GM19025 (cell line): ENCODE measurements around the gene CDH4.

ENCODE experiments used
- ATAC-seq: cut with Tn5 transposase; IDR thresholded peaks from one replicate; pipeline ENCODE4 v1.9.1; 2021; ENCODE audit warnings: mild to moderate bottlenecking, low read depth, moderate library complexity; ENCODE audit not compliant: unreplicated experiment

CDH4 gene

DNA sequence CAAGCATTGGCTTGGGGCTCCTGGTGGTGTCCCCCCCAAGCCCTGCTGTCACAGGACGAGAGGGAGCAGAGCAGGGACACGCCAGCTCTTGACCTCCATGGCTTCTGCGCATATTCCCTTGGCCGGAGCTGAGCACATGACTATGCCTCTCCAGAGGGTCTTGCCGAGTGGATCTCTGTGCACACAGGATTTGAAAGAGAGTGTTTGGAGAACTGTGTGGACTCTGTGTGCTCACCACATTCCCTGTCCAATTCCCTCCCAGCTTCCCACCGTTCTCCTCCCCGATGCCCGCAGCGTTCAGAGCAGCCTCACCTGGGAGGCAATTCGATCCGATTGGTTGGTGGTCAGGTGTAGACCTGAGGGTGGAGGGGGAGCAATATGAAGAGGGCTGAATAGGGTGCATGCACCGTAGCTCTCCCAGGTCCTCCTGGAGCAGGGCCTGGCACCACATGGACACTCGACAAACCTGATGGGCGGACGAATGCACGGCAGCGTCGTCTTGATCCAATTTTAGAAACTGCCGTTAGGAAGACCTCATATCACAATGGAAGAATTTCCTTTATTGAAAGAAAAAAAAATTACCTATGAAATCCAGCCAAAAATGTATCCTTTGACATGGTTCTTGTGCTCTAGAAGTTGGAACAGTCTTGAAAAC is 287.8 kb downstream of the CDH4 start:
- ATAC-seq = no peak

DNA sequence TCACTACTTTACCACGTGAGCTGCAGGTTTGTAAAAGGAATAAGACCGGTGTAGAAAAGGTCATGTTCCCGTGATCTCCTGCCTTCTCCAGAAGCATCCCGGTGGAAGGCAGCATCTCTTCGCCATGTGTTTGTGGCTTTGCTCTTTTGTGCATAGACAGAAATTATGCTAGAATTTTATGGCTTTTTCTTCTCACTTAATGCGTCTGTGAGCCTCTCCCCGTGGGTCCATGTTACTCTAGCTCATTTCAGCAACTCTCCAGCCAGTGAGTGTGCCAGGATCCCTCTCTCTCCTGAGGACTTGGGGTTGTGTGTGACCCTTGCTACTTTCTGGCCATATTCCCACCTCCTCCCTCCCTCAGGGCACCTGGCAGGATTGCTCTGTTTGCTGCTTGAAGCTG is 289.5 kb downstream of the CDH4 start:
- no peak for ATAC-seq

DNA sequence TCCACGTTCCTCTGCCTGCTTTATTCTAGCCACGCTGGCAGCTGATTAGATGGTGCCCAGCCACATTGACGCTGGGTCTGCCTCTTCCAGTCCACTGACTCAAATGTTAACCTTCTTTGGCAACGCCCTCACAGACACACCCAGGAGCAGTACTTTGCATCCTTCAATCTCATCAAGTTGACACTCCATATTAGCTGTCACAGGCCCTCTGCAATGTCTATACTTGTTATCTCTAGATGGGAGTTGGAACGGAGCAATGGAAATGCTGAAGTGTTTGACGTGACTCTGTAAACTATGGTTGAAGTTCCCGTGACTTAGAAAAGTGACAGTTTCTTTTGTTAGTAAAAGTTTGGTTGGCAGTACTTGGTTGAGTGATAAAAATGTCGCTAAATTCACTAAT is 291.0 kb downstream of the CDH4 start:
- ATAC-seq = no peak

DNA sequence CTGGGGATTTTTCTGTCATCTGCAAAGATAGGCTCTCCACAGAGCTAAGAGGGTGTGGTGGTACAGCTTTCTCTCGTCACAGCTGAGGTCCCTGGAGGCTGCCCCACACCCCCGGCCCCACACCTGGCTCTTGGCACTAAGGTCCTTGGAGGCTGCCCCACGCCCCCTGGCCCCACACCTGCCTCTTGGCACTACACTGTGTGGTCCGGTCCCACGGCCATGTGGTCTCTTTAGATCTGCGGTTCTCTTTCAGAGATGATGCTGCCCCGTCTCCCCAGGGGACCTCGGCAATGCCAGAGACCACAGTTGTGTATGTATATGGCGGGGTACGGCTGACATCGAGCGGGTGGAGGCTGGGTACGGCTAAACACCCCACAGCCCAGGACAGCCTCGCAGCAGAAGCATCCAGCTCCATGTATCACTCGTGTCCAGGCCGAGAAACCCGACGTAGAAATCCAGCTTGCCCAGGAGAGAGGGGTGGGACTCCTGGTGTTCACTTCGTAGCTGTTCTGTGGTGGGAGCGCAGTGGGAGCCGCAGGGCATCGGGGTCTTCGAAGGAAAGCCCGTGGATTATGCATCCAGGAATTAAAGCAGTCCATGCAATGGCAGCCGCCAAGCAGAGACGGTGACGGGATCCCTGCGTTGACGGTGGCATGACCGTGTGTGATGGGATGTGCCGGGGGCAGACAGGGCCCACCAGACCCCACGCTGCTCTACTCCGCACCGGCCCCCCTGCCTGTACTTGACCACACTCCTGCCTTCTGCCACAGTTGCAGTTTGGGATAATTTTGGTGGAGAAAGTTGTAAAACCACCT is 292.1 kb downstream of the CDH4 start:
- no peak for ATAC-seq

DNA sequence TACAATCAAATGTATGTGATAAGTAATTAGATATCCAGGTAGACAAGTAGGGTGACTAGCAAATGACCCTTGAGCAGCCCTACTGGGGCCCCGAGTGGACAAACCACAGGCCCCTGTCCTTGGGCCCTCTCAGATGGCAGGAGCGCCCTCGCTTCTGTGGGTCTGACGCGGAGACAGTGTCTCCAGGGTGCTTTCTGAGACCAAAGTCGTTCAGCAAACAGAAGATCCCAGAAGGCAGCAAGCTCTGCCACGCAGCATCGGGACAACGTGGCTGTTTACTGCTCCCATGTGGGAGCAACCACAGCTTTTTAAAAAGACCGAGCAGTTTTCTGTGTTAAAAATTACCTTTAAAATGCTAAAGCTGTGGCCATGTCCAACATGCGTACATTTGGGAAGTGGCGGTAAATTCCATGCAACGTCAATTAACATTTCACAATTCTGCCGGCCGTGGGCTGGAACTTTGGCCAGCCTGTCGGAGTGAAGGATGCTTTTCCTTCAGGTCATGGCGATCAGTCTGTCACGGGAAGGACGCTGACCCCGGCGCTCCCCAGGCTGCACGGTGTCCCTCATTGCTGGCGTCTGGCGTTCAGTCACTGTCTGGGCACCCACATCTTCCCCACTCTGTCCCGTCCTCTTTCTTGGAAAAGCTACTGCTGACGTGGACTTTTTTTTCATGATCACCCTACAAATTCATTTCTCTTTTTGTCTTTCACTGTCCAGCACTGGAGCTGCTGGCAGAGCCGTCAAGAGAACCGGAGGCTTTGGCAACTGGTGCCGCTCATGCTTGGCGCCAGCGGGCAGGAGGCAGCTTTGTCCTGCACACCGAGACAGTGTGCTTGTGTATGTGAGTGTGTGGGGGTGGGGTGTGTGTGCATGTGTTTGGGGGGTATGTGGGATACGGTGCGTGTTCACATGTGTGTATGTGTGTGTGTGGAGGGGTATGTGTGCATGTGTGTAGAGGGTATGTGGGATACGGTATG is 293.1 kb downstream of the CDH4 start:
- ATAC-seq = no peak

DNA sequence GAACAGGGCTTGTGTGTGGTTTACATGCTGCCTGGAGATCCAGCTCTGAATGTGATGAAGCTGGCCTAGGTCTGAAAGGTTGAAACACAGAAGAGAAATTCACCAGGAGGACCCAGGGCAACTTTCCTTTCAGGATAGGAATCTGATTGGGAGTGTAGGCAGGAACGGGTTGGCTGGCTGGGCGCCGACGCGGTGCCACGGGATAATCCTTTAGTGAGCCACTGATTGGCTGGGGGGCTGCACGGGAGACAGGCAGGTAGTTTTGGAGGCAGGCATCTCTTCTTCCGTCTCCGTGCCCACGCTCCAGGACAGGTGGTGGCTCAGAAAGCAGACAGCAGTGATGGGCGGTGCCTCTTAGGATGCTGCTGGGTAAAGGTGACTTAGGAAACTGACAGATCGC is 294.6 kb downstream of the CDH4 start:
- ATAC-seq = no peak

DNA sequence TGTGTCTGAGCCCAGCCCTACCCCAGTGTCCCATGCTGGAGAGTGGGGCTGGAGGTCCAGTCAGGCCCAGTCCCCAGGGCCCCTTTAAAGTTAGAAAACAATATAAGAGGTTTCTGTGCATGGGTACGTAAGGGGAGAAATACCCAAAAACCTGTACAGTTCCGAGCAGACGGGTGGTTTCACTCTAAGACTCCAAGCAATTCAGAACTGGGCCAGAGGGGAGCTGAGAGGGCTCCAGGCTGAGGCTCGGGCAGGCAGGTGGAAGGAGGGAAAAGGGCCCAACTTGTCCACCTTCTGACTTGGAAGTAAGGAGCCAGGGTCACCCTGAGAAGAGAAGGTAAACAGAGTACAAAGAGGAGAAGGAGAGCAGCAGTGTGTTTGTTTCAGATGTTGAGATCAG is 296.0 kb downstream of the CDH4 start:
- no peak for ATAC-seq

DNA sequence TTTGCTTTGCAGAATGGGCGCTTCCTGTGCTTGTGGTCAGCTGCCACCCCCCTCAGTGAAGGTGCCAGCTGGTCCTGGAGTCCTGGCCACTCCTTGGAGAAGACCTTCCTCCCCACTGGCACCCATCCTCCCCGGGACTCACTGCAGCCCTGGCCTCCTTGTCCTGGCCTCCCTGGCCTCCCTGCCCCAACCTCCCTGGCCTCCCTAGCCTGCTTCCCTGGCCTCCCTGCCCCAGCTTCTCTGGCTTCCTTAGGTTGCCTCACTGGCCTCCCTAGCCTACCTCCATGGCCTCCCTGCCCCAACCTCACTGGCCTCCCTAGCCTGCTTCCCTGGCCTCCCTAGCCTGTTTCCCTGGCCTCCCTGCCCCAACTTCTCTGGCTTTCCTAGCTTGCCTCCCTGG is 297.8 kb downstream of the CDH4 start:
- ATAC-seq = no peak

DNA sequence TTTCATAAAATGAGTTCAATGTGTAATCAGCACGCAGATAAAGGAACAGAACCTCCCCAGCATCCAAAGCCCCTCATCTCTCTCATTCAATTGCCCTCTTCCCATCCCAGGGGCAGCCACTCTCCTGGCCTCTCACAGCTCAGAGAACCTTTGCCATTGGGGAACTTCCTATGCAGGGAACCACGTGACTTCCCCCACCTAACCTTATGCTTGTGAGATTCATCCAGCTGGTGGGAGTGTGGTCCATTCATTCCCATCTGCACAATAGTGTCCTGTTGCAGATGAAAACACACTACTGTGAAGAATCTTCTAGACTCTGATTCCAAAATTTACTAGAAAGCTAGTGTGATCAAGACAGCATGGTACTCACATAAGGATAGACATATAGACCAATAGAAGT is 299.3 kb downstream of the CDH4 start:
- no peak for ATAC-seq

DNA sequence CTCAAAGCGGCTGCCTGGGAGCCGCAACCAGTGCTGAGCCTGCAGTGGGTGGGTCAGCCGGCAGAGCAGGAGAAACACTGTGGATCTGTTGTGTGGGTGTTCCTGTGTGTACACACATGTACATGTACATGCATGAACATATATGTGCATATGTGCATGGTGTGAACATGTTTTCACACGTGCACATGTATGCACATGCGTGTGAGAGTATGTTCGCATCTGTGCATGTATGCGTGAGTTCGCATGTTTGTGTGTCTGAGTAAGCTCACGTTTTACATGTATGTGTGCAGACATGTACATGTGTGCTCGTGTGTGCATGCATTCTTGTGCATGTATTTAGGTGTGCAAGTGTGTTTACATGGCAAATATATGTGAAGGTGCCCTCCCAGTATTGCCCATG is 302.6 kb downstream of the CDH4 start:
- ATAC-seq = no peak

DNA sequence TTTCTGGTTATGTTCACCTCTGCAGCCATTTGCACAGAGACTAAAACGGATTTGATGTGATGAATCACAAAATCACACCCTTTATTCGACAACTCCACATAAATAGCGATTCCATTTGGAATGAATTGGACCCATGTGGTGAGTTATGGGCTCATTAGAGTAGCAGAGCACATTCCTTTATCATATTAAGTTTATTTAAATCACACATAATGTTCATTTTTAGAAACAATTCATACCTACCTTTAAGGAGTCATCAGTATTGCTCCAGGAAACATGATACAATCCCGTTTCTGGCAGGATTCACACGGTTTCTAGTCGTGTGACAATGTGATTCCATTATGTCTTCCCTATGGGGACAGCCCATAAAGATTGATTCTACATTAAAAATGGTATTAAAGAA is 303.5 kb downstream of the CDH4 start:
- no peak for ATAC-seq

DNA sequence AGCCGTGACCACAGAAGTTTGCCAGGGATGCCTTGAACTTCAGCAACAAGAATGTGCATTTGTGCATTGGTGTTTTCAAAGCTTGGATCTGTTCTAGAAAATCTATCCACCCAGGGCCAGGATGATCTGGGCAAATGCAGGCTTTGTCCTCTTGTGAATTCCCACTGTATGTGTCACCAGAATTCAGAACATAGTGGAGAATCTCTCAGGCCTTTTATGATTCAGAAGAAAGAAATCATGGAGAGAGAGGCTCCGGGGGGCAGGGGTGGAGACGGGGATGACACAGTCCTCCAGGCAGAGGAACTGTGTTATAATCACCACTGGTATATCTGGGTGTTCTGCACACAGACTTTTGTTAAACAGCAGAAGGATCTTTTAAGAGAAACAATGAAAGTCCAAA is 304.1 kb downstream of the CDH4 start:
- no peak for ATAC-seq

DNA sequence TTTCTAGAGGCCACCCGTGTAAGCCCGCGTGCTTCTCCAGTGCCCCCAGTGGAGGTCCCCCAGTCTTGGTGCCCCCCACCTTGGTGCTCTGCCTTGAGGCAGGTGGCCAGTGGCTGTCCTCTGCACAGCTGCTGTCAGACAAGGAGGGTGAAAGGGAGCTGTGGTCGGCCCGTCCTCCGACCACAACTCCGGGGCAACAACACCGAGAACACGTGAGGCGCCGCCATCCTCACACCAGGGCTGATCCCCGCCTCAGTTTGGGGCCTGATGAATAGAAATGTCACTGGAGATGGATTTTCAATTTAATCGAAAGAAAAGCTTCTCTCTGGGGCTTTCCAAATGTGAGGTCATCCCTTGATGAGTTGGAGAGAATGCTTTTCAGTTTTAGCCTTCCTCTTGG is 304.6 kb downstream of the CDH4 start:
- no peak for ATAC-seq

DNA sequence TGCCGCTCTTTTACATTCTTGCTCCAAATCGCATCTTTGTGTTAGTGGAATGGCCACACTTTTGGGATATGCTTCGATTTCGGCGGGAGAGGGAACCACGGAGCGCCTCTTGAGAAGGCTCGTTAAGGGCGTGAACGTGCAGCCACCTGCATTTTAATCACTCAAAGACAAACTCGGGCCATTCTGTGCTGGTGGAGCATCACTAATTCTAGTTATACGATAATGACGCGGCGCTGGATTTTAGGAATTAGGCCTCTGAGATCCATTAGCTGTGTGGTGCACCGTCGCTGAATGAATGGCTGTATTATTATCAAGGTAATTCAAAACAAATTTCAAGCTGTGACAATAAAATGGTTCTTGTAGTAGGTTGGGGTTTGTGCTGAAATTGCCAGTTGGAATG is 305.6 kb downstream of the CDH4 start:
- ATAC-seq = no peak

DNA sequence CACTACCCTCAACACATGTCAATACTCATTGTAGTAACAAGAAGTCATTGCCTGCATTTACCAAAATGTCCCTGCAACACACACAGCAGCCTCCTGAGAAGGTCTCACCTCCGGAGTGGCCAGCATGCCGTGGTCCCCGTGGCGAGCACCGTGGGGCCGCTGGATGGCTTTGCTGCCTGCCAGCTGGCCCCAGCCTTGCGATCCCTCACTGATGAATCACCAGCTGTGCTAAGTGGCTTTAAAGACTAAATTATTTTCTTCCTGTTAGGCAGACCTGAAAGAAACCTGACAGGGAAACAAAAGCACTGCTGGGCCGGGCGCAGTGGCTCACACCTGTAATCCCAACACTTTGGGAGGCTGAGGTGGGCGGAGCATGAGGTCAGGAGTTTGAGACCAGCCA is 306.7 kb downstream of the CDH4 start:
- ATAC-seq = no peak

DNA sequence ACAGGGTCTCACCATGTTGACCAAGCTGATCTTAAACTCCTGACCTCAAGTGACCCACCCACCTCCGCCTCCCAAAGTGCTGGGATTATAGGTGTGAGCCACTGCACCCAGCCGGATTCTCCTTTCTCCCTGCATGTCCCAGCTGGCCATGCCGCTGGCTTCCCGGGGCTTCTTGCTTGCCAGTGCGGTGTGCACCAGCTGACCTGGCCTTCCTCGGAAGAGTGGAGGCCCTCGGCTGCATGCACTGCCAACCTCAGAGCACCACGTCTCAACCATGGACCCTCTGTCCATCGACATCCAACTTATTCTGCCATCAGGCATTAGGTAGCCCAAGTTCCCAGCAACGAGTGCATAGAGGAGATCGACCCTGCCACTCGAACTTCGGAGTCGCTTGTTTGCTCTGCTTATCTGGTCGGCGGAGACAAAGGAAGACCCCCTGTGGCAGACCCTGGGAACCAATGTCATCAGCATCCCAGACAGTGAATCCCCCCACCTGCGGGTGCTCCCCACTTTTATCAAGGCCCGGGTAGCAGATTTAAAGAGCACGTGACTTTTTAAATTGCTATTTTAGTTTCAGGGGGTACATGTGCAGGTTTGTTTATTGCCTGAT is 307.8 kb downstream of the CDH4 start:
- no peak for ATAC-seq

DNA sequence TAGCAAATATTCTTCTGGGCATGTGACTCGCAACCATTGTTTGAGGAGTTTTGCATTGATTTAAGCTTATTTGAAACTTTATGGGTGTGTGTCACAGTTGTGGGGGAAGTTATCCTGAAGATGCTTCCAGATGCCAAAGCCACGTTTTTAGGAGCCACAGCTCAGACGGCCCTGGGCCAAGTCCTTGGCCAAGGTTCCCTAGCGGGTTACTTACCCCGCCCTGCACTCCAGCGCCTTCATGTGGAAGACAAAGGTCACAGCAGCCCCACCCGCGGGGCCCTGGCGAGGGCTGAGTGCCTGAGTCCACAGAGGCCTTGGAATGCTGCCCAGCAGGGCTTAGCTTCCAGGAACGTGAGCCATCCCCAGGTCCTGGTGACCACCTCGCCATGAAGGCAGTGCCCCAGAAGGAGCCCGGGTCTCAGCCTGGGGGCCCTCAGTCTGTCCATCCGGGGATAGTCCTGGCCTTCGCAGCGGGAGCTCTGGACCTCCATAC is 308.3 kb downstream of the CDH4 start:
- no peak for ATAC-seq

DNA sequence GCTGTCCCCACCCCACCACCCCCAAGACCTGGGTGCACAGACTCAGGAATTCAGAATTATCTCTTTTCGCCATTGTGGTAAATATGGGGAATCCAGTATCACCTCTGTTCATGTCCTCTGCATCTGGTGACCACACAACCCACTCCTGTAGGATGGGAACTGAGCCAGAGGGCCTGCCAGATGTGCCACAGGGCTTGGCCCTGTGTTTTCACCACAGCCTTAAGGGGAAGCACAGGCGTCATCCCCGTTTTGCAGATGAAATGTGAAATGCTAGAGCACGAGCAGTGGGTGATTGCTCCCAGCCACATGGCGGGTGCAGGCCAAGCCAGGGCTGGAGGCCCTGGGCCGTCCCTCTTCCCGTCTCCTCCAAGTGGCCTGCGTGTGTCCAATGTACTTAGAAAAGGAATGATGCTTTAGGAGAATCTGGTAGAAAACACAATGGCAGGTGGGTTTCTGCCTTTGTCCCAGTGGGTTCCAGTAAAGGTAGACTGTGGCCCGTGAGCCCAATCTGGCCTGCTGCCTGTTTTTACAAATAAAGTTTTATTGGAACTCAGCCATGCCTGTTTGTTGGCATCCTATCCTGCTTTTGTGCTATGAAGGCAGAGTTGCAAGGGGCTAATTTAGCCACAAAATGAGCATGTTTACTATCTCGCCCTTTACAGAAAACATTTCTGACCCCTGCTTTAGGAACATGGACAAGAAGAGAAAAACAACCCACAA is 309.2 kb downstream of the CDH4 start:
- ATAC-seq = no peak

DNA sequence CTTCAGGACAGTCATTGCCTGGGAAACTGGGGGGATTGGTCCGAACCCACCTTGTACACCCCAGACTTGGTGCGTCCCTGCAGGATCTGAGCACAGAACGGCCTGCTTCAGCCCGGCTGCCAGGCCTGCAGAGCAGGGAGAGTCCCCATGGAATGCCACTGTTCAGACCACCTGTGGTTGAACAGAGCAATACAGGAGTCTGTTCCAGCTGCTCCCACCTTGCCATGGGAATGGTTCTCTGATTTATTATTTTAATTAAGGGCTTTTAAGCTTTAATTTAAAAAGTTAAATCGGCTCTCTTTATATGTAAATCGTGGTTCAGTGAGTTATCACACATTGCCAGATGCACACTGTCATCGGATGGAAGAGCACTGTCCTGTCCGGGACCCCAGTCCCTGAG is 310.4 kb downstream of the CDH4 start:
- ATAC-seq = no peak
